Esophagus muscularis mucosa (tissue), 4 donors: Measurements from ENCODE around the gene ATG3. TPM values are rescaled to one million over a fixed set of nuclear protein-coding genes. Genes with fewer than 3 reads are reported as not detected.

Experiments used
- DNase-seq: peaks from one replicate; pipeline ENCODE4 v3.0.0-alpha.2; 2017; ENCODE audit errors: extremely low spot score
- H3K27ac ChIP-seq, 4 donors: fragments of 200-600 bp; sonication (generic); replicated peaks in 1 of 4; 1 replicate in 3 of 4; 2 replicates in 1 of 4; pipeline ENCODE4 v1.5.1; 2016 to 2019; ENCODE audit warnings: mild to moderate bottlenecking in 1 of 4
- H3K27me3 ChIP-seq, 4 donors: fragments of 200-600 bp; sonication (generic); one replicate each; pipeline versions ENCODE4 v1.5.1 to v1.6.0; 2016 to 2019
- H3K36me3 ChIP-seq, 4 donors: fragments of 200-600 bp; sonication (generic); one replicate each; pipeline ENCODE4 v1.5.1; 2016 to 2019
- H3K4me1 ChIP-seq, 4 donors: fragments of 200-600 bp; sonication (generic); one replicate each; pipeline ENCODE4 v1.5.1; 2016 to 2019
- H3K4me3 ChIP-seq, 4 donors: fragments of 200-600 bp; sonication (generic); 1 replicate in 2 of 4; 2 replicates in 2 of 4; pipeline ENCODE4 v1.5.1; 2016 to 2019; ENCODE audit warnings: mild to moderate bottlenecking in 4 of 4, moderate library complexity in 1 of 4
- H3K9me3 ChIP-seq, 4 donors: fragments of 200-600 bp; sonication (generic); 1 replicate in 3 of 4; 2 replicates in 1 of 4; pipeline ENCODE4 v1.5.1; 2016 to 2019
- EP300 ChIP-seq: sonication (generic); formaldehyde crosslinking; IDR thresholded peaks from one replicate; pipeline ENCODE4 v1.6.1; 2017; ENCODE audit warnings: antibody characterized with exemption
- POLR2A ChIP-seq: fragments of 450-650 bp; IDR thresholded peaks from one replicate; pipeline ENCODE4 v1.6.1; 2017; ENCODE audit warnings: antibody characterized with exemption, moderate library complexity, mild to moderate bottlenecking, low read depth
- POLR2AphosphoS5 ChIP-seq, 2 donors: sonication (generic); formaldehyde crosslinking; IDR thresholded peaks; one replicate each; pipeline ENCODE4 v1.6.1; 2017; ENCODE audit warnings: antibody characterized with exemption in 2 of 2
- WGBS: methylation state at CpG from one replicate; pipeline ENCODE4 v1.1.5; 2018; 5-methylcytosine and 5-hydroxymethylcytosine counted together
- intact Hi-C: fragments of 100-400 bp; cut with DNase I; formaldehyde crosslinking; loops from one replicate; pipeline ENCODE4 v1.15.1; 2023
- total RNA-seq, 4 donors: library from RNA; depleted of rRNA; stranded (reverse); fragments of >200 nt; gene quantifications; one replicate each; pipeline versions ENCODE4 v1.1.0 to v1.2.1, GENCODE V29; 2016
- TF ChIP-seq, protein P1 (sequence below), 3 experiments: fragments of 200-600 bp in 2 of 3; fragments of 450-650 bp in 1 of 3; sonication (generic) in 2 of 3; IDR thresholded peaks; one replicate each; pipeline ENCODE4 v1.5.1; 2017 to 2019; ENCODE audit warnings: antibody characterized with exemption in 3 of 3, mild to moderate bottlenecking in 2 of 3, moderate library complexity in 1 of 3

The ATG3 gene
- total RNA-seq, result 10 to 100 TPM; 41.3 to 60.3 (median 57.2) TPM

DNA sequence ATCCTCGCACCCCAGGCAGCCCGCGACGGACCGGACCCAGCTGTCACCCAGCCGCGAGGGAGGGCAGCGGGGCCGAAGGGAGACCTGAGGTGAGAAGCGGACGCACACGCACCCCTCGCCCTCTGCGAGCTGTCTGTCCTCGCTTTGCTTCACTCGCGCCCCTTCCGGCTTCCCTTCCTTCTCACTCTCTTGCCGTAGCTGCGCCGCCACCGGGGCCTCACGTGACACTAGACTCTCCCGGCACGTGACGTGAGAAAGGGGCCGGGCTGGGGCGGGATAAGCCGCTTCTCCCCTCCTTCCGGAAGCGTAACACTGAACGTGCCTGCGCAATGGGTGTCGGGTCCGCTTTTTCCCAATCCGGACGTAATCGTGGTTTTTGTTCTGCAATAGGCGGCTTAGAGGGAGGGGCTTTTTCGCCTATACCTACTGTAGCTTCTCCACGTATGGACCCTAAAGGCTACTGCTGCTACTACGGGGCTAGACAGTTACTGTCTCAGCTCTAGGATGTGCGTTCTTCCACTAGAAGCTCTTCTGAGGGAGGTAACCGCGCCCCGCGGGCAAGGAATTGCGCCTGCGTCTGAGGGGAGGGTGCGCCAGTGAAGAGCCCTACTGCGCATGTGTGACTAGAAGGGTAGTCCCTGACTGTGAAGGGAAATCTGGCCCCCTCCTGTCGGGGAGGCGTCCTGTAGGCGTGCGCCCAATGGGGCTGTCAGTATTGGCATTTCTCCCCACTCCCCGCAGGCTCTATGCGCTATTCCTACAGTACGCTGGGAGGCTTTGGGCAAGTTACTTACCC, at the start of gene ATG3, which contains the start of gene SLC35A5:
Gene ATG3, minus strand, starts transcription at position 229 of the 796 bp plus-strand sequence. CDS start 434 bp downstream, outside the sequence.
Gene SLC35A5, plus strand, starts transcription at position 312 of the 796 bp plus-strand sequence. CDS start 1,359 bp downstream, outside the sequence.
- WGBS, result 0% methylated on average over 28 of the region's 58 CpGs
- Histone ChIP-seq H3K36me3 (peaks cover 0 to 33% (median 16%) of the 10 kb centered on the region in 4 donors), H3K27ac (peak within 1 kb of the TSS; percentile 94 to 98 (median 94)), H3K27me3 (no peaks in the 10 kb centered on the region), H3K4me1 (peaks cover 22 to 44% (median 39%) of the 10 kb centered on the region in 4 donors), H3K4me3 (peak within 1 kb of the TSS; percentile 84 to 95 (median 90)), H3K9me3 (no peaks in the 10 kb centered on the region)
- intact Hi-C loops, result loop anchor here (5.0 kb wide), 2 partner anchors 75 to 430 kb away; partner anchors contain the start of gene GTPBP8
- peak; percentile 40 for TF ChIP-seq POLR2A
- no peak for TF ChIP-seq EP300
- TF ChIP-seq, protein P1, sequence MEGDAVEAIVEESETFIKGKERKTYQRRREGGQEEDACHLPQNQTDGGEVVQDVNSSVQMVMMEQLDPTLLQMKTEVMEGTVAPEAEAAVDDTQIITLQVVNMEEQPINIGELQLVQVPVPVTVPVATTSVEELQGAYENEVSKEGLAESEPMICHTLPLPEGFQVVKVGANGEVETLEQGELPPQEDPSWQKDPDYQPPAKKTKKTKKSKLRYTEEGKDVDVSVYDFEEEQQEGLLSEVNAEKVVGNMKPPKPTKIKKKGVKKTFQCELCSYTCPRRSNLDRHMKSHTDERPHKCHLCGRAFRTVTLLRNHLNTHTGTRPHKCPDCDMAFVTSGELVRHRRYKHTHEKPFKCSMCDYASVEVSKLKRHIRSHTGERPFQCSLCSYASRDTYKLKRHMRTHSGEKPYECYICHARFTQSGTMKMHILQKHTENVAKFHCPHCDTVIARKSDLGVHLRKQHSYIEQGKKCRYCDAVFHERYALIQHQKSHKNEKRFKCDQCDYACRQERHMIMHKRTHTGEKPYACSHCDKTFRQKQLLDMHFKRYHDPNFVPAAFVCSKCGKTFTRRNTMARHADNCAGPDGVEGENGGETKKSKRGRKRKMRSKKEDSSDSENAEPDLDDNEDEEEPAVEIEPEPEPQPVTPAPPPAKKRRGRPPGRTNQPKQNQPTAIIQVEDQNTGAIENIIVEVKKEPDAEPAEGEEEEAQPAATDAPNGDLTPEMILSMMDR (IDR thresholded peaks at IDR 0.05), result no peak
- peak; percentile 90 to 97 for TF ChIP-seq POLR2AphosphoS5 (IDR thresholded peaks at IDR 0.05)
- DNase-seq, result peak; percentile 100

DNA sequence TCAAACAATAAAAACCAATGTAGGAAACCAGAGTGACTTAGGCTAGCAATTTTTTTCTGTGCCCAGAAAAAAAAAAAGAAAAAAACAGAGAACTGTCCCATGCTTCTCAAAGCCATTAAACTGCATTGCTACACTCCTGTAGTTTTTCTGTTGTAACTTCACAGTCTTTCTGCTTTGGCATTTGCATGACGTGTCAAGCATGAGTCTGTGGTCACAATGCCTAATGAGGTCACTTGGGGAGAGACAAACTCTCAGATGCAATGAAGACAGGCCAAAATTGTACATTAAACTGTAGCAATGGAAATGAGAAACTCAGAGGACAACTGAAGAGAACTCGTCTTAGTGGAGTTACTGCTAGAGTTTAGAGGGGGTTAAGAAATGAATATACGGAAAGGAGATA, 48.4 kb upstream of the ATG3 start:
- Histone ChIP-seq H3K36me3 (peaks cover 0 to 76% (median 9%) of the 10 kb centered on the region in 4 donors), H3K27ac (no peak overlapping the region), H3K4me3 (no peak overlapping the region), H3K9me3 (no peaks in the 10 kb centered on the region), H3K27me3 (no peaks in the 10 kb centered on the region), H3K4me1 (no peaks in the 10 kb centered on the region)
- 89% methylated on average over 3 of the region's 3 CpGs for whole genome bisulfite sequencing
- no peak for DNase-seq
- intact Hi-C loops, result no loop called here
- TF ChIP-seq, protein P1 (IDR thresholded peaks at IDR 0.05), result no peak
- TF ChIP-seq POLR2AphosphoS5 (IDR thresholded peaks at IDR 0.05) (no peak), POLR2A (no peak), EP300 (no peak)

DNA sequence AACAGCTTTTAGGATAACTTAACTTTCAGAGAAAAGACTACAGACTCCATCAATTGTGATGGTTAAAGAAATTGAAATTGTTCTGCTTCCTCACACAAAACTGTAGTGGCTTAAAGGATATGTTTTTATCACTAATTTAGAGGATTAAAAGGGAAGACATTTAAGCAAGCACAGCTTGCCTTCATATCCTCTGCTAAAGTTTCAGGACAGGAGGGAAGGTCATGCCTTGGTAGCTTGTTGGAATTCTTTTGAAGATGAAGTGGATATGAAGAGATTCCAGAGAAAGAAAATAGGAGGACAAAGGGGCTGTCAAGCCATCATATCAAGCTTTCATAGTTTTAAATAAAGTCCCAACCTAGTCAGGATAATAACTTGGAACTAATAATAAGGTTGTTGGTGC, 46.1 kb upstream of the ATG3 start:
- TF ChIP-seq EP300 (no peak), POLR2AphosphoS5 (IDR thresholded peaks at IDR 0.05) (no peak), POLR2A (no peak)
- TF ChIP-seq, protein P1 (IDR thresholded peaks at IDR 0.05), result no peak
- H3K9me3 ChIP-seq, result no peaks in the 10 kb centered on the region
- no peak overlapping the region for H3K27ac ChIP-seq
- intact Hi-C loops, result no loop called here
- H3K27me3 ChIP-seq, result no peaks in the 10 kb centered on the region
- H3K4me3 ChIP-seq, result no peak overlapping the region
- H3K36me3 ChIP-seq, result peaks cover 0 to 75% (median 9%) of the 10 kb centered on the region in 4 donors
- H3K4me1 ChIP-seq, result peaks cover 0 to 3% (median 0%) of the 10 kb centered on the region in 4 donors
- no peak for DNase-seq

DNA sequence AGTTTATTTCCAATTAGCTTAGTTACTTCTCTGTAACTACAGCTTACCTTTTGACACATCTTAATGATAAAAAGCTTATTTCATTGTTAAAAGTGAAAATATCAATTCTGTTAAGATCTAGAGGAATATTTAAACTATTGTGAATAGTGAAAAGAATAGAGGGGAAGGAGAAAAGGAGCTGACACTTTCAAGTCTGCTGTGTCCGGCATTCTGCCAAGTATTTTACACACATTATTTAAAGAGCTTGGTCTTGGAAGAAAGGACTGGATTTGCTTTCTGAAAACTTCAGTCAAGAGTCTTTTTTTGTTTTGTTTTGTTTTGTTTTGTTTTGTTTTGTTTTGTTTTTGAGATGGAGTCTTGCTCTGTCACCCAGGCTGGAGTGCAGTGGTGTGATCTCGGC, 44.3 kb upstream of the ATG3 start:
- intact Hi-C loops, result no loop called here
- H3K9me3 ChIP-seq, result no peaks in the 10 kb centered on the region
- TF ChIP-seq, protein P1 (IDR thresholded peaks at IDR 0.05), result no peak
- TF ChIP-seq POLR2AphosphoS5 (IDR thresholded peaks at IDR 0.05), result no peak
- no peak for TF ChIP-seq EP300
- TF ChIP-seq POLR2A, result no peak
- no peak overlapping the region for H3K27ac ChIP-seq
- H3K4me1 ChIP-seq, result peaks cover 0 to 3% (median 0%) of the 10 kb centered on the region in 4 donors
- WGBS, result 96% methylated on average over 2 of the region's 2 CpGs
- no peak for DNase-seq
- no peaks in the 10 kb centered on the region for H3K27me3 ChIP-seq
- H3K36me3 ChIP-seq, result peaks cover 0 to 67% (median 9%) of the 10 kb centered on the region in 4 donors
- H3K4me3 ChIP-seq, result no peak overlapping the region
